Measurements from ENCODE around the gene MPZL2.

MPZL2 gene

DNA sequence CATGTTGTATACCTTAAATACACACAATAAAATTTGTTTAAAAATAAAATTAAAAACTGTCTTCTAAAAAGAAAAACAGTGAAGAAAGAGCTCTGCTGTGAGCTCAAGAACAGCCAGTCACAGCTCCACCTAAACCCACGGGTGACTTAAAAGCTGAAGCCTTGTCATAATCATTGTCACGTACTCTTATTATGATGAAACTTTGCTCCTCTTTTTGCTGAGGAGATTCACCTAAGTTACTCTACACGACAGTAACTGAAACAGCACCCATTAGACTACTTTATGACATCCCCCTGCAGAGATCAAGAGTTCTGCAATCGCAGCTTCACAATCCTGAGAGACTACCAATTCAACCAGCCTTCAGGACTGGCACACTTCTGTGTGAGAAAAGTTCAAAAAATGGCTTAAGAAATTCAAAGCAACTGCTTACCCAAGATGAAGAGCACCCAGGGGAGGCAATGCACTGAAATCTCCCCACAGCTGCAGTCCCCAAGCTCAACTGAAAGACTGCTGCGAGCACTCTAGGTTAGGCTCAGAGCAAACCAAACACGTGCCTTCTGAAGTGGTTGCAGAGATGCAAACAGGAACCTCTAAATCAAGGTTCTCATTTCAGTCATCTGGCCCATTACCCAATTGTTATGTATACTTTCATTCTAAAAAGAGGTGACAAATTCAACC, 39.4 kb downstream of the MPZL2 start, which contains the start of gene JAML:
JAML (minus strand) TSS at position 501 of the 678 bp plus-strand sequence. CDS start 10,145 bp downstream, outside the sequence.
- TF ChIP-seq CTCF (IDR thresholded peaks at IDR 0.05; ENCODE audit: insufficient read depth, low read length, poor library complexity, severe bottlenecking) = no peak
- no peaks in the 10 kb centered on the region; the same call in 1 of the 2 replicates for H3K27me3 ChIP-seq (replicated peaks; ENCODE audit: control insufficient read depth, insufficient read depth, low read length)
- H3K4me3 ChIP-seq (replicated peaks; ENCODE audit: low read depth, low read length) = no peak within 1 kb of the TSS
- no peaks in the 10 kb centered on the region for H3K36me3 ChIP-seq (ENCODE audit: control insufficient read depth, insufficient read depth, low read length)
- DNase-seq (ENCODE audit: extremely low read depth, insufficient read length) = no peak

DNA sequence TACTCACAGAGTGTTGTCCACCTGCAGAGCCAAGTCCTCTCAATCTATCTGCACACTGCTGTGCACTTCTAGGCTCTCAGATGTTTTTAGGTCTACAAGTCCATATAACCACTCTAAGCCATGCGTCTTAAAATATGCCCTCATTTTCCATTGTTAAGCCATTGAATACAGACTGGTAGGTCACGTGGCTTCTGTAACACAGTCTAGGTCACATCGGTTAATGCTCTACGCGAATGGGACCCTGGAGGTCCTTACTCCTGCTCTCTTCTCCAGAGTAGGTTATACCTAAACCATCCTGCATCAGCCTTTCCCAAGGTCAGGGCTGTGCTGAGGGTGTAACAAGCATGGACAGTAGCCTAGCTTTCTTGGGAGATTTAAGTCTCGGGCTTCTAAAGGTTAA, 40.1 kb downstream of the MPZL2 start:
- H3K36me3 ChIP-seq (ENCODE audit: control insufficient read depth, insufficient read depth, low read length) = no peaks in the 10 kb centered on the region
- no peak overlapping the region for H3K4me3 ChIP-seq (replicated peaks; ENCODE audit: low read depth, low read length)
- no peak for DNase-seq (ENCODE audit: extremely low read depth, insufficient read length)
- H3K27me3 ChIP-seq (replicated peaks; ENCODE audit: control insufficient read depth, insufficient read depth, low read length) = no peaks in the 10 kb centered on the region; the same call in 1 of the 2 replicates
- no peak for TF ChIP-seq CTCF (IDR thresholded peaks at IDR 0.05; ENCODE audit: insufficient read depth, low read length, poor library complexity, severe bottlenecking)

DNA sequence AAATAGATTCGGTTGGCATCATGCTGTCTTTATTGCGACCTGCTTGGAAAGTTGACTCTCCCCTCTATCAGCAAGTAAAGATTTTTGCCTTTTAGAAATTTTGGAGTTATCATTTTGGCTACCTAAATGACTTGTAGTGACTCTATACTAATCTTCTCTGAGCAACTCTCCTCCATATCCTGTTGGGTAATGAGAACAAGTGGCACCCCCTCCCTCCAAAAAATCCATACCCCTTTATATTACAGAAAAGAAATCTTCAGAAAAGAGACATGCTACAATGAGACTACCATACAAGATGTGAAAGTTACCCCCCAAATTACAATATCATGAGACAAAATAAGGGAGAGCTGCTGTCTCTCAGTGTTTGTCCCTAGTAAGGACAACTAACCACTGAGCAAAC, 40.5 kb downstream of the MPZL2 start:
- Histone ChIP-seq H3K27me3 (replicated peaks; ENCODE audit: control insufficient read depth, insufficient read depth, low read length) (no peaks in the 10 kb centered on the region; the same call in 1 of the 2 replicates), H3K36me3 (ENCODE audit: control insufficient read depth, insufficient read depth, low read length) (no peaks in the 10 kb centered on the region), H3K4me3 (replicated peaks; ENCODE audit: low read depth, low read length) (no peak overlapping the region)
- TF ChIP-seq CTCF (IDR thresholded peaks at IDR 0.05; ENCODE audit: insufficient read depth, low read length, poor library complexity, severe bottlenecking) = no peak
- DNase-seq (ENCODE audit: extremely low read depth, insufficient read length) = no peak

DNA sequence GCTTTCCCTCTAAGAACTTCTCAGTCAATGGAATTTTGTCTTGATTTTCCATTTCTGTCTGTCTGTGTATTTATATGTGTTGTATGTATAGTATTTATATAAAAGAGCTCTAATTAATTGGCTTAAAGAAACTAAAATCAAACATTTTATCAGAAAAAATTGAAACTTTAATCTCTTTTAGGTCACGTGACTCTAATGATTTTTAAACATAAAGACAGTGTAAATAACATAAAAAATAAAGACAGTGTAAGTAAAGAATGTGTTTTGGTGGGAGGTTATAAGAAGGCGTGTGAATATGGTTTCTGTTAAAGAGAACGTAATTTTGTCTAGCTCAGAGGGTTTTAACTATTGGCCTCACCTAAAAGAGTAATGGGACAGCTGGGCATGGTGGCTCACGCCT, 41.7 kb downstream of the MPZL2 start:
- DNase-seq (ENCODE audit: extremely low read depth, insufficient read length) = no peak
- H3K36me3 ChIP-seq (ENCODE audit: control insufficient read depth, insufficient read depth, low read length) = no peaks in the 10 kb centered on the region
- H3K4me3 ChIP-seq (replicated peaks; ENCODE audit: low read depth, low read length) = no peak overlapping the region
- no peak for TF ChIP-seq CTCF (IDR thresholded peaks at IDR 0.05; ENCODE audit: insufficient read depth, low read length, poor library complexity, severe bottlenecking)
- H3K27me3 ChIP-seq (replicated peaks; ENCODE audit: control insufficient read depth, insufficient read depth, low read length) = no peaks in the 10 kb centered on the region; the same call in 1 of the 2 replicates

GRCh38 chr11:118221419-118221818, 42.7 kb downstream of the MPZL2 start:
- no peak for TF ChIP-seq CTCF (IDR thresholded peaks at IDR 0.05; ENCODE audit: insufficient read depth, low read length, poor library complexity, severe bottlenecking)
- Histone ChIP-seq H3K36me3 (ENCODE audit: control insufficient read depth, insufficient read depth, low read length) (no peaks in the 10 kb centered on the region), H3K27me3 (replicated peaks; ENCODE audit: control insufficient read depth, insufficient read depth, low read length) (no peaks in the 10 kb centered on the region; the same call in 1 of the 2 replicates), H3K4me3 (replicated peaks; ENCODE audit: low read depth, low read length) (no peak overlapping the region)
- no peak for DNase-seq (ENCODE audit: extremely low read depth, insufficient read length)

All from GM06990 (cell line).